CD14-positive monocyte (primary cell): ENCODE measurements around the gene EXOC2. TPM values are rescaled to one million over a fixed set of nuclear protein-coding genes. Genes with fewer than 3 reads are reported as not detected.

Experiments used
- DNase-seq, 3 donors: peaks; one replicate each; pipeline ENCODE4 v3.0.0-alpha.2; 2011 to 2022
- H2AFZ ChIP-seq: 2 replicates; pipeline ENCODE4 v1.6.0; 2012; ENCODE audit warnings: mild to moderate bottlenecking, low read depth, low read length, inconsistent platforms; ENCODE audit not compliant: insufficient read depth, poor library complexity, severe bottlenecking
- H3K27ac ChIP-seq, 2 donors: 1 replicate in 1 of 2; 2 replicates in 1 of 2; pipeline ENCODE4 v1.5.1; 2012 to 2013; ENCODE audit warnings: low read length in 2 of 2, control low read depth in 1 of 2, inconsistent platforms in 1 of 2, low read depth in 1 of 2, mild to moderate bottlenecking in 1 of 2
- H3K27me3 ChIP-seq, 2 donors: one replicate each; pipeline versions ENCODE4 v1.6.0 to v1.6.1; 2011 to 2013; ENCODE audit warnings: low read length in 2 of 2; ENCODE audit not compliant: control insufficient read depth in 2 of 2, insufficient read depth in 2 of 2
- H3K36me3 ChIP-seq, 2 donors: replicated peaks in 1 of 2; 1 replicate in 1 of 2; 2 replicates in 1 of 2; pipeline versions ENCODE4 v1.5.1 to v1.6.1; 2012 to 2013; ENCODE audit warnings: low read length in 2 of 2, control low read depth in 1 of 2, inconsistent platforms in 1 of 2, mild to moderate bottlenecking in 1 of 2; ENCODE audit not compliant: insufficient read depth in 2 of 2, control insufficient read depth in 1 of 2
- H3K4me1 ChIP-seq, 2 donors: 1 replicate in 1 of 2; 2 replicates in 1 of 2; pipeline versions ENCODE4 v1.5.1 to v1.6.1; 2012 to 2013; ENCODE audit warnings: low read length in 2 of 2, control low read depth in 1 of 2, inconsistent platforms in 1 of 2, mild to moderate bottlenecking in 1 of 2, moderate library complexity in 1 of 2; ENCODE audit not compliant: insufficient read depth in 2 of 2, control insufficient read depth in 1 of 2
- H3K4me2 ChIP-seq: replicated peaks from 2 replicates; pipeline ENCODE3; 2012; ENCODE audit warnings: low read length, moderate library complexity, mild to moderate bottlenecking; ENCODE audit not compliant: poor library complexity, severe bottlenecking; ENCODE audit errors: extremely low read depth
- H3K4me3 ChIP-seq, 3 experiments: fragments of 200-600 bp in 1 of 3; sonication (generic) in 1 of 3; replicated peaks in 1 of 3; 1 replicate in 2 of 3; 2 replicates in 1 of 3; pipeline ENCODE4 v1.5.1; 2011 to 2013; ENCODE audit warnings: low read length in 3 of 3, mild to moderate bottlenecking in 3 of 3, control low read depth in 2 of 3, low read depth in 2 of 3, inconsistent platforms in 1 of 3, moderate library complexity in 1 of 3
- H3K79me2 ChIP-seq: 2 replicates; pipeline ENCODE4 v1.6.0; 2012; ENCODE audit warnings: mild to moderate bottlenecking, control low read depth, inconsistent platforms, low read length, moderate library complexity; ENCODE audit not compliant: insufficient read depth
- H3K9ac ChIP-seq: 2 replicates; pipeline ENCODE4 v1.6.0; 2017; ENCODE audit warnings: low read length, mild to moderate bottlenecking; ENCODE audit not compliant: insufficient read depth, poor library complexity, severe bottlenecking
- H3K9me3 ChIP-seq, 2 donors: replicated peaks in 1 of 2; 1 replicate in 1 of 2; 2 replicates in 1 of 2; pipeline versions ENCODE4 v1.5.1 to v1.6.1; 2012 to 2013; ENCODE audit warnings: low read length in 2 of 2, control low read depth in 1 of 2; ENCODE audit not compliant: control insufficient read depth in 1 of 2, insufficient read depth in 1 of 2
- H4K20me1 ChIP-seq: 2 replicates; pipeline ENCODE4 v1.6.0; 2012; ENCODE audit warnings: mild to moderate bottlenecking, low read length, control low read depth, moderate library complexity; ENCODE audit not compliant: insufficient read depth
- H3K27ac Mint-ChIP-seq, 7 donors: one replicate each; pipeline ENCODE4 v1.8.0; 2020; ENCODE audit warnings: mild to moderate bottlenecking in 7 of 7, mixed read lengths in 7 of 7, moderate library complexity in 6 of 7, inconsistent platforms in 2 of 7
- H3K27me3 Mint-ChIP-seq, 3 donors: one replicate each; pipeline ENCODE4 v1.8.0; 2021 to 2022; ENCODE audit warnings: low read depth in 3 of 3, mild to moderate bottlenecking in 3 of 3, mixed read lengths in 3 of 3, moderate library complexity in 3 of 3, inconsistent platforms in 1 of 3
- H3K36me3 Mint-ChIP-seq, 2 donors: one replicate each; pipeline ENCODE4 v1.8.0; 2020; ENCODE audit warnings: mixed read lengths in 2 of 2, inconsistent platforms in 1 of 2, mild to moderate bottlenecking in 1 of 2
- H3K4me1 Mint-ChIP-seq: one replicate; pipeline ENCODE4 v1.8.0; 2020; ENCODE audit warnings: mild to moderate bottlenecking, mixed read lengths
- H3K4me3 Mint-ChIP-seq, 2 donors: one replicate each; pipeline ENCODE4 v1.8.0; 2020; ENCODE audit warnings: mild to moderate bottlenecking in 2 of 2, mixed read lengths in 2 of 2, moderate library complexity in 1 of 2
- H3K9me3 Mint-ChIP-seq, 7 donors: one replicate each; pipeline ENCODE4 v1.8.0; 2020 to 2022; ENCODE audit warnings: mixed read lengths in 7 of 7, mild to moderate bottlenecking in 6 of 7, moderate library complexity in 6 of 7, inconsistent platforms in 2 of 7
- CTCF ChIP-seq: fragments of 200-600 bp; IDR thresholded peaks from one replicate; pipeline ENCODE4 v1.8.0; 2022; ENCODE audit warnings: antibody characterized with exemption, mild to moderate bottlenecking
- WGBS: methylation state at CpG from one replicate; pipeline ENCODE4 v1.1.5; 2013; ENCODE audit warnings: missing lambda C conversion rate; ENCODE audit not compliant: insufficient coverage; 5-methylcytosine and 5-hydroxymethylcytosine counted together
- intact Hi-C, 2 donors: fragments of 100-400 bp; cut with micrococcal nuclease; formaldehyde crosslinking; loops; one replicate each; pipeline versions ENCODE4 v1.15.0 to v1.15.1; 2023
- polyA plus RNA-seq, 3 donors: library from polyadenylated mRNA; depleted of rRNA in 1 of 3; unstranded in 2 of 3; stranded (reverse) in 1 of 3; fragments of 300-500 nt in 2 of 3; fragments of >200 nt in 1 of 3; fragmentation: Illumina TruSeq in 2 of 3; gene quantifications; 1 replicate in 2 of 3; 2 replicates in 1 of 3; pipeline ENCODE4 v1.2.3, GENCODE V29; 2012 to 2021

Gene EXOC2
- polyA plus RNA-seq, 3 donors = 7.5 to 15.5 (median 12.0) TPM

- Mint-ChIP-seq H3K27ac (no peak overlapping the region), H3K4me3 (no peak overlapping the region), H3K9me3 (peaks cover 0 to 15% (median 3%) of the 10 kb centered on the region in 7 donors), H3K4me1 (peaks cover 9% of the 10 kb centered on the region), H3K36me3 (peaks cover 3 to 12% of the 10 kb centered on the region in 2 donors), H3K27me3 (no peaks in the 10 kb centered on the region)
- Histone ChIP-seq H3K4me2 (no peak overlapping the region), H3K9ac (no peak overlapping the region), H3K27ac (no peak overlapping the region), H3K4me1 (no peaks in the 10 kb centered on the region), H3K27me3 (no peaks in the 10 kb centered on the region), H3K79me2 (peaks cover 26% of the 10 kb centered on the region), H3K9me3 (peaks cover 0 to 8% of the 10 kb centered on the region in 2 donors), H2AFZ (no peak overlapping the region), H3K4me3 (no peak overlapping the region), H3K36me3 (no peaks in the 10 kb centered on the region), H4K20me1 (peaks cover 47% of the 10 kb centered on the region)
- TF ChIP-seq CTCF = no peak
- whole genome bisulfite sequencing = no CpG with 5 or more reads among the region's 4 CpGs
- intact Hi-C loops = no loop called here
- no peak for DNase-seq
Observed at GRCh38 chr6:677919-678318, 15.0 kb downstream of the EXOC2 start.

- no peak for TF ChIP-seq CTCF
- Histone ChIP-seq H3K27ac (no peak overlapping the region), H3K36me3 (no peaks in the 10 kb centered on the region), H4K20me1 (peaks cover 28% of the 10 kb centered on the region), H3K4me3 (no peak overlapping the region), H3K79me2 (peaks cover 7% of the 10 kb centered on the region), H3K4me2 (no peak overlapping the region), H3K9ac (no peak overlapping the region), H3K27me3 (no peaks in the 10 kb centered on the region), H2AFZ (no peak overlapping the region), H3K4me1 (no peaks in the 10 kb centered on the region), H3K9me3 (peaks cover 0 to 8% of the 10 kb centered on the region in 2 donors)
- no peaks in the 10 kb centered on the region for H3K4me1 Mint-ChIP-seq
- 93% methylated on average over 2 of the region's 3 CpGs for WGBS
- H3K27ac Mint-ChIP-seq = no peak overlapping the region
- no peaks in the 10 kb centered on the region for H3K27me3 Mint-ChIP-seq
- no peak overlapping the region for H3K4me3 Mint-ChIP-seq
- DNase-seq = no peak
- intact Hi-C loops = no loop called here
- peaks cover 0 to 9% of the 10 kb centered on the region in 2 donors for H3K36me3 Mint-ChIP-seq
- H3K9me3 Mint-ChIP-seq = peaks cover 0 to 15% (median 3%) of the 10 kb centered on the region in 7 donors
Observed at GRCh38 chr6:674956-675355, 18.0 kb downstream of the EXOC2 start.
